ENCODE data around the gene IFITM1.

The IFITM1 gene

DNA sequence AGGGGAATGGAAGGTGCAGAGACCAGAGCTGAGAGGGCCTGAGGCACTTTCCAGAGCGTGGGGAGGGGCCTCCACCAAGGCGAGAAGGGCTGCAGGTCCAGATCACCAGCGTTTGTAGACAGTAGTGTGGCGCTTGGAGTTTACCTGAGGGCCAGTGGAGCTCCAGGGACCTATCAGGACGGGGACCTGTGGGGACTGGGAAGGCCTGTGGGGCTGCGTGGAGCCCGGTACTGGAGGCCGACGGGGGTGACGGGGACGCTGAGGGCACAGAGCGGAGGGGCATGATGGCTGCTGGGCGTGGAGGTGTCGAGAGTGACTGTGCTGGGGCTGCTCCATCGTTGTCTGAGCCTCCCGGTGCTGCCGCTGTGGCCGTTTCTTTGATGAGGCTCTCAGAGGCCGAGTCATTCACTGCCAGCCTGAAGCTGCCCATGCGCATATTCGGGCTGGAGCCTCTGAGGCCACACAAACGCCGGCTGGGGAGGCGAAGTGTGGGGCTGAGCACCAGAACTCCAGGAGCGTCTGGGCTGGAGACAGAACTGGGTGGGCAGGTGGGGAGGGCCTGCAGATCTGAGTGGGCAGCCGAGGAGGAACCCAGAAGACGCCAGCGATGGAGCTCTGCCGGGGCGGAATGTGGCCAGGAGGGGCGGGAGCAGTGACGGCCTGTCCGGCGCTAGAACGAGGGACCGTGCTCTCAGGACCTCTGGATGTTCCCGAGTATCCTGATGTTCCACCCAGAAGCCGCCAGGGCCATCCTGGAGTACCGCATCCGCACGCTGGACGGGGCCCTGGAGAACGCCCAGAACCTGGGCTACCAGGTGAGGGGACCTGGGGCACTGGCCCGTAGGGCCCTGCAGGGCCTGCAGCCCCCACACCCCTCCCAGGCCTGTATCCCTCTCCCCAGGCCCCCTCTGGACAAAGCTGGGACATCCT, 22.3 kb upstream of the IFITM1 start:
- Histone ChIP-seq H3K9ac (ENCODE audit: low read length) (no peak overlapping the region), H3K79me1 (ENCODE audit: low read length) (peaks cover 6% of the 10 kb centered on the region), H3K4me2 (ENCODE audit: low read length) (no peak overlapping the region), H4K12ac (ENCODE audit: low read depth, low read length) (peak overlapping the region; percentile 32), H3K79me2 (ENCODE audit: control insufficient read depth, insufficient read depth, low read length, poor library complexity) (peaks cover 6% of the 10 kb centered on the region), H3K14ac (ENCODE audit: low read length) (no peak overlapping the region), H2AFZ (ENCODE audit: insufficient read depth, low read length, poor library complexity) (no peak overlapping the region), H3K23ac (ENCODE audit: low read length) (no peak overlapping the region), H3K27ac (ENCODE audit: low read depth, low read length) (no peak overlapping the region), H3K4ac (ENCODE audit: low read depth, low read length) (no peak overlapping the region), H3K18ac (ENCODE audit: low read length) (no peak overlapping the region), H3K27me3 (ENCODE audit: insufficient read depth, low read length) (no peaks in the 10 kb centered on the region), H3K9me3 (ENCODE audit: insufficient read depth, low read depth, low read length) (no peaks in the 10 kb centered on the region), H2BK120ac (ENCODE audit: insufficient read depth, low read length, poor library complexity) (no peak overlapping the region), H4K8ac (ENCODE audit: low read depth, low read length) (no peak overlapping the region), H2AK5ac (ENCODE audit: low read length) (no peak overlapping the region), H3K4me3 (ENCODE audit: low read depth, low read length) (no peak overlapping the region), H3K36me3 (ENCODE audit: control insufficient read depth in 1 of 2, insufficient read depth in 2 of 2, low read length in 2 of 2) (peaks cover 25% of the 10 kb centered on the region in 2 experiments), H2BK5ac (ENCODE audit: low read depth, low read length, poor library complexity) (no peak overlapping the region), H2BK12ac (ENCODE audit: low read length) (no peak overlapping the region), H3K4me1 (ENCODE audit: control insufficient read depth in 1 of 2, insufficient read depth in 2 of 2, low read length in 2 of 2) (peaks cover 25 to 28% of the 10 kb centered on the region in 2 experiments), H4K91ac (ENCODE audit: low read depth, low read length) (no peak overlapping the region)
- no peak for DNase-seq
- WGBS (ENCODE audit: extremely low coverage, insufficient coverage, insufficient read length): no CpG with 5 or more reads among the region's 44 CpGs

- no peak overlapping the region for H3K4ac ChIP-seq (ENCODE audit: low read depth, low read length)
- peaks cover 6% of the 10 kb centered on the region for H3K79me2 ChIP-seq (ENCODE audit: control insufficient read depth, insufficient read depth, low read length, poor library complexity)
- H3K9ac ChIP-seq (ENCODE audit: low read length): no peak overlapping the region
- H2AK5ac ChIP-seq (ENCODE audit: low read length): no peak overlapping the region
- no peak overlapping the region for H2BK120ac ChIP-seq (ENCODE audit: insufficient read depth, low read length, poor library complexity)
- H3K14ac ChIP-seq (ENCODE audit: low read length): no peak overlapping the region
- H4K12ac ChIP-seq (ENCODE audit: low read depth, low read length): no peak overlapping the region
- no peak overlapping the region for H2BK5ac ChIP-seq (ENCODE audit: low read depth, low read length, poor library complexity)
- H3K4me3 ChIP-seq (ENCODE audit: low read depth, low read length): no peak overlapping the region
- H2AFZ ChIP-seq (ENCODE audit: insufficient read depth, low read length, poor library complexity): no peak overlapping the region
- WGBS (ENCODE audit: extremely low coverage, insufficient coverage, insufficient read length): no CpG with 5 or more reads among the region's 29 CpGs
- H4K91ac ChIP-seq (ENCODE audit: low read depth, low read length): no peak overlapping the region
- H3K27ac ChIP-seq (ENCODE audit: low read depth, low read length): no peak overlapping the region
- no peak overlapping the region for H3K18ac ChIP-seq (ENCODE audit: low read length)
- peaks cover 25 to 28% of the 10 kb centered on the region in 2 experiments for H3K4me1 ChIP-seq (ENCODE audit: control insufficient read depth in 1 of 2, insufficient read depth in 2 of 2, low read length in 2 of 2)
- no peak overlapping the region for H2BK12ac ChIP-seq (ENCODE audit: low read length)
- H3K27me3 ChIP-seq (ENCODE audit: insufficient read depth, low read length): no peaks in the 10 kb centered on the region
- peaks cover 25% of the 10 kb centered on the region in 2 experiments for H3K36me3 ChIP-seq (ENCODE audit: control insufficient read depth in 1 of 2, insufficient read depth in 2 of 2, low read length in 2 of 2)
- no peak overlapping the region for H3K4me2 ChIP-seq (ENCODE audit: low read length)
- DNase-seq: no peak
- H3K79me1 ChIP-seq (ENCODE audit: low read length): peaks cover 6% of the 10 kb centered on the region
- H4K8ac ChIP-seq (ENCODE audit: low read depth, low read length): no peak overlapping the region
- H3K23ac ChIP-seq (ENCODE audit: low read length): no peak overlapping the region
- no peaks in the 10 kb centered on the region for H3K9me3 ChIP-seq (ENCODE audit: insufficient read depth, low read depth, low read length)
These were observed 21.4 kb upstream of the IFITM1 start for GRCh38 chr11:292211-293121.

- Histone ChIP-seq H2AFZ (ENCODE audit: insufficient read depth, low read length, poor library complexity) (no peak overlapping the region), H4K91ac (ENCODE audit: low read depth, low read length) (no peak overlapping the region), H3K79me2 (ENCODE audit: control insufficient read depth, insufficient read depth, low read length, poor library complexity) (peaks cover 4% of the 10 kb centered on the region), H2BK5ac (ENCODE audit: low read depth, low read length, poor library complexity) (no peak overlapping the region), H3K14ac (ENCODE audit: low read length) (no peak overlapping the region), H2BK12ac (ENCODE audit: low read length) (no peak overlapping the region), H3K4me1 (ENCODE audit: control insufficient read depth in 1 of 2, insufficient read depth in 2 of 2, low read length in 2 of 2) (peaks cover 23% of the 10 kb centered on the region in 2 experiments), H3K4ac (ENCODE audit: low read depth, low read length) (no peak overlapping the region), H2BK120ac (ENCODE audit: insufficient read depth, low read length, poor library complexity) (no peak overlapping the region), H3K27ac (ENCODE audit: low read depth, low read length) (no peak overlapping the region), H3K27me3 (ENCODE audit: insufficient read depth, low read length) (no peaks in the 10 kb centered on the region), H4K12ac (ENCODE audit: low read depth, low read length) (no peak overlapping the region), H3K36me3 (ENCODE audit: control insufficient read depth in 1 of 2, insufficient read depth in 2 of 2, low read length in 2 of 2) (peaks cover 25% of the 10 kb centered on the region in 2 experiments), H3K9me3 (ENCODE audit: insufficient read depth, low read depth, low read length) (no peaks in the 10 kb centered on the region), H3K23ac (ENCODE audit: low read length) (no peak overlapping the region), H4K8ac (ENCODE audit: low read depth, low read length) (no peak overlapping the region), H3K4me3 (ENCODE audit: low read depth, low read length) (no peak overlapping the region), H3K79me1 (ENCODE audit: low read length) (peaks cover 5% of the 10 kb centered on the region), H3K18ac (ENCODE audit: low read length) (no peak overlapping the region), H3K4me2 (ENCODE audit: low read length) (no peak overlapping the region), H3K9ac (ENCODE audit: low read length) (no peak overlapping the region), H2AK5ac (ENCODE audit: low read length) (no peak overlapping the region)
- WGBS (ENCODE audit: extremely low coverage, insufficient coverage, insufficient read length): no CpG with 5 or more reads among the region's 18 CpGs
- no peak for DNase-seq
These were observed 20.5 kb upstream of the IFITM1 start for GRCh38 chr11:293271-293851.
